SU-DHL-6 (cell line): ENCODE data around the gene DOCK1.

ENCODE experiments used
- EZH2phosphoT487 ChIP-seq: fragments of 200-600 bp; sonication (generic), shearing (Covaris generic); conservative IDR thresholded peaks from 2 replicates; pipeline ENCODE4 v1.6.1; 2018; ENCODE audit warnings: mild to moderate bottlenecking, antibody characterized with exemption, low read length, moderate library complexity, mixed read lengths
- TF ChIP-seq, protein P1 (sequence below): fragments of 200-600 bp; sonication (generic); IDR thresholded peaks from one replicate; pipeline ENCODE4 v1.5.1; 2017; ENCODE audit warnings: antibody characterized with exemption, mild to moderate bottlenecking, low read length, moderate library complexity; ENCODE audit not compliant: insufficient read depth, poor library complexity, severe bottlenecking

DNA sequence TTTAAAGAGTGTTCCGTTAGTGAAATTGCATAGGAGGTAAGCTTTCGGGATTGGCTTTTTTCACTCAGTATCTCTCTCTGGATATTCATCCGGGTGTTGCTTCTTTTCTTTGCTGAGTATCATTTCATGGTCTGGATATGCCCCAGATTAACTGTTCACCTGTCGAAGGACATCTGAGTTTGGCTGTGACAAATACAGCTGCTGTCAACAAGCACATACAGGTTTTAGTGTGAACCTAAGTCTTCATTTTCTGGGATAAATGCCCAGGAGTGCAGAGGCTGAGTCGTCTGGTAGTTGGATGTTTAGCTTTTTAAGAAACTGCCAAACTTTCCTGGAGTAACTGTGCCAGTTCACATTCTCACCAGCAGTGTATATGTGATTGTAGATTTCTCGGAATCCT is 5.6 kb downstream of the DOCK1 start:
- TF ChIP-seq, protein P1, sequence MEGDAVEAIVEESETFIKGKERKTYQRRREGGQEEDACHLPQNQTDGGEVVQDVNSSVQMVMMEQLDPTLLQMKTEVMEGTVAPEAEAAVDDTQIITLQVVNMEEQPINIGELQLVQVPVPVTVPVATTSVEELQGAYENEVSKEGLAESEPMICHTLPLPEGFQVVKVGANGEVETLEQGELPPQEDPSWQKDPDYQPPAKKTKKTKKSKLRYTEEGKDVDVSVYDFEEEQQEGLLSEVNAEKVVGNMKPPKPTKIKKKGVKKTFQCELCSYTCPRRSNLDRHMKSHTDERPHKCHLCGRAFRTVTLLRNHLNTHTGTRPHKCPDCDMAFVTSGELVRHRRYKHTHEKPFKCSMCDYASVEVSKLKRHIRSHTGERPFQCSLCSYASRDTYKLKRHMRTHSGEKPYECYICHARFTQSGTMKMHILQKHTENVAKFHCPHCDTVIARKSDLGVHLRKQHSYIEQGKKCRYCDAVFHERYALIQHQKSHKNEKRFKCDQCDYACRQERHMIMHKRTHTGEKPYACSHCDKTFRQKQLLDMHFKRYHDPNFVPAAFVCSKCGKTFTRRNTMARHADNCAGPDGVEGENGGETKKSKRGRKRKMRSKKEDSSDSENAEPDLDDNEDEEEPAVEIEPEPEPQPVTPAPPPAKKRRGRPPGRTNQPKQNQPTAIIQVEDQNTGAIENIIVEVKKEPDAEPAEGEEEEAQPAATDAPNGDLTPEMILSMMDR: no peak
- no peak for TF ChIP-seq EZH2phosphoT487
